SU-DHL-6 (cell line): ENCODE measurements around the gene MRPS22.

Source experiments
- EZH2phosphoT487 ChIP-seq: fragments of 200-600 bp; sonication (generic), shearing (Covaris generic); conservative IDR thresholded peaks from 2 replicates; pipeline ENCODE4 v1.6.1; 2018; ENCODE audit warnings: mild to moderate bottlenecking, antibody characterized with exemption, low read length, moderate library complexity, mixed read lengths
- TF ChIP-seq, protein P1 (sequence below): fragments of 200-600 bp; sonication (generic); IDR thresholded peaks from one replicate; pipeline ENCODE4 v1.5.1; 2017; ENCODE audit warnings: antibody characterized with exemption, mild to moderate bottlenecking, low read length, moderate library complexity; ENCODE audit not compliant: insufficient read depth, poor library complexity, severe bottlenecking

- TF ChIP-seq, protein P1, sequence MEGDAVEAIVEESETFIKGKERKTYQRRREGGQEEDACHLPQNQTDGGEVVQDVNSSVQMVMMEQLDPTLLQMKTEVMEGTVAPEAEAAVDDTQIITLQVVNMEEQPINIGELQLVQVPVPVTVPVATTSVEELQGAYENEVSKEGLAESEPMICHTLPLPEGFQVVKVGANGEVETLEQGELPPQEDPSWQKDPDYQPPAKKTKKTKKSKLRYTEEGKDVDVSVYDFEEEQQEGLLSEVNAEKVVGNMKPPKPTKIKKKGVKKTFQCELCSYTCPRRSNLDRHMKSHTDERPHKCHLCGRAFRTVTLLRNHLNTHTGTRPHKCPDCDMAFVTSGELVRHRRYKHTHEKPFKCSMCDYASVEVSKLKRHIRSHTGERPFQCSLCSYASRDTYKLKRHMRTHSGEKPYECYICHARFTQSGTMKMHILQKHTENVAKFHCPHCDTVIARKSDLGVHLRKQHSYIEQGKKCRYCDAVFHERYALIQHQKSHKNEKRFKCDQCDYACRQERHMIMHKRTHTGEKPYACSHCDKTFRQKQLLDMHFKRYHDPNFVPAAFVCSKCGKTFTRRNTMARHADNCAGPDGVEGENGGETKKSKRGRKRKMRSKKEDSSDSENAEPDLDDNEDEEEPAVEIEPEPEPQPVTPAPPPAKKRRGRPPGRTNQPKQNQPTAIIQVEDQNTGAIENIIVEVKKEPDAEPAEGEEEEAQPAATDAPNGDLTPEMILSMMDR: no peak
- TF ChIP-seq EZH2phosphoT487: no peak
These were observed 19.4 kb upstream of the MRPS22 start for GRCh38 chr3:139324456-139324855.
